ENCODE results near the gene LPP. TPM values are rescaled to one million over a fixed set of nuclear protein-coding genes. Genes with fewer than 3 reads are reported as not detected.
"Not testable (repeated sequence)": the region's sequence is repeated elsewhere in the genome, so short reads cannot be mapped to it uniquely, and the experiment has no call there.

LPP gene, protein sequence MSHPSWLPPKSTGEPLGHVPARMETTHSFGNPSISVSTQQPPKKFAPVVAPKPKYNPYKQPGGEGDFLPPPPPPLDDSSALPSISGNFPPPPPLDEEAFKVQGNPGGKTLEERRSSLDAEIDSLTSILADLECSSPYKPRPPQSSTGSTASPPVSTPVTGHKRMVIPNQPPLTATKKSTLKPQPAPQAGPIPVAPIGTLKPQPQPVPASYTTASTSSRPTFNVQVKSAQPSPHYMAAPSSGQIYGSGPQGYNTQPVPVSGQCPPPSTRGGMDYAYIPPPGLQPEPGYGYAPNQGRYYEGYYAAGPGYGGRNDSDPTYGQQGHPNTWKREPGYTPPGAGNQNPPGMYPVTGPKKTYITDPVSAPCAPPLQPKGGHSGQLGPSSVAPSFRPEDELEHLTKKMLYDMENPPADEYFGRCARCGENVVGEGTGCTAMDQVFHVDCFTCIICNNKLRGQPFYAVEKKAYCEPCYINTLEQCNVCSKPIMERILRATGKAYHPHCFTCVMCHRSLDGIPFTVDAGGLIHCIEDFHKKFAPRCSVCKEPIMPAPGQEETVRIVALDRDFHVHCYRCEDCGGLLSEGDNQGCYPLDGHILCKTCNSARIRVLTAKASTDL
- total RNA-seq (2014; rRNA removed; shearing (Covaris generic)) = 16.4 and 31.2 TPM in 2 replicates

DNA sequence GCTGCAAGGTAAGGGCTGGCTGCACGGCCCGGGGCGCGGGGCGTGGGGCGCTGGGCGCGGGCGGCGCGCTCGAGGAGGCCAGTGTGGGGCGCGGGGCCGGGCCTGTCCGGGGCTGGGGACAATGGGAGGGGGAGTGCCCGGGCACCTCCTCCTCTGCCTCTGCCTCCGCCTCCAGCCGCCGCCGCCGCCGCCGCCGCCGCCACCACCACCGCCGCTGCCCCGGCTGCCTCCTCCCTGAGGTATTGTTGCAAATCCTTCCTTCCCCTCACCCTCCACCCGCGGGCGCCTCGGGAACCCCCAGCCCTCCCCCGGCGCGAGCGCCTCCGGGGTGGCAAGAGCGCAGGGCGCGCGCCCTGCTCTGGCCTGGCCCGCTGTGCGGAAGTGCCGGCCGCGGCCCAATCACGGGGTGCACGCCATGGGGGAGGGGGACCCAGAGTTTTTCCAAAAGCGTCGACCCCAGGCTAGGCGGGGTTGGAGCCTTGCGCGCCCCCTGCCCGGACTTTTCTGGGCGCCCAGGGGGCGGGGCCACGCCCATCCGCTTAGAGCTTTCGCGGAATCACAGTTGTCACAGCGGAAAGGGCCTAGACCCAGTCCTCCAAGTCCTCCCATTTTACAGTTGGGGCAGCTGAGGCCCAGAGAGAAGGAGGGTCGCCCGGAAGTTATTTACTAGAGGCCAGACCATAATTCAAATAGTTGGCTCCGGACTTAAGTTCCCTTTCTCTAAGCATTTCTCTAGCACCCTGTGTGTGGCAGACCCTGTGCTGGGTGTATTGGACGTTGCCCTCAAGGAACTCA, at the start of gene LPP:
Gene LPP, plus strand, starts transcription at position 144 of the 795 bp plus-strand sequence. CDS start 251,964 bp downstream, outside the sequence.
- peak; percentile 74 for DNase-seq (ENCODE audit: low spot score)

DNA sequence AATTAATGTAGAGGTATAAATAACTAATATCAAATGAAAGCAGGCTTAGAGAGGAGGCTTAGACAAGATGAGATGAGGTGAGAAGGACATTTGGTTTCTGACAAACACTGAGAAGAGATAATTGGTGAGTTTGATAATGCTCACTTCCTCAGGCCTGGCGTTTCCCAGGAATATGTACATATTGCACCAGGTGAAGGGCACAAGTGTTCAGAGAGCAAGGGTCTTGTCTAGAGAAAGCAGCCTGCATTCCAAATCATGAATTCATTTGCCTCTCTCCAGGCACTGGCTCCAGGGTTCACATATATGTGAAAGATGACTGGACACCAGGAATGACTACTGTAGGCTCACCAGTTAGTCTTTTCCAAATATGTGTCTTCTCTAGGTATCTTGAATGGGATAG, 48.0 kb upstream of the LPP start:
- no peak for DNase-seq (ENCODE audit: low spot score)

DNA sequence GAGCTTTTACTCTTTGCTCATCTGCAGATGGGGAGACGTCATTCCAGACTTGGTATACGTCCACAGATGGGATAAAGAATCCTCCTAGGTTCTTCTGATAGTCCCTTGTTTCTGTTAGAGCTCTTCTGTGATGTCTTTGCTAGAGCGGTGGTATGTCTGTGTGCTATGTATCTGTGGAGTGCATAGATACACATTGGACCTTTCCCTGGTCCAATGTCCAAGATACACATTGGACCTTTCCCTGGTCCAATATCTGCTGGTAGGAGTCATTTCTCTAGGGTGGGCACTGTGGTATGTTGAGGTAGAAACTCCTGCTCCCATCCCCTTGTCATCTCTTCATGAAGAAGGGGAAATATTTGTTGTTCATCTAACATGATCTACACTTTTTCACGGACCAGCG, 47.5 kb upstream of the LPP start:
- no peak for DNase-seq (ENCODE audit: low spot score)

DNA sequence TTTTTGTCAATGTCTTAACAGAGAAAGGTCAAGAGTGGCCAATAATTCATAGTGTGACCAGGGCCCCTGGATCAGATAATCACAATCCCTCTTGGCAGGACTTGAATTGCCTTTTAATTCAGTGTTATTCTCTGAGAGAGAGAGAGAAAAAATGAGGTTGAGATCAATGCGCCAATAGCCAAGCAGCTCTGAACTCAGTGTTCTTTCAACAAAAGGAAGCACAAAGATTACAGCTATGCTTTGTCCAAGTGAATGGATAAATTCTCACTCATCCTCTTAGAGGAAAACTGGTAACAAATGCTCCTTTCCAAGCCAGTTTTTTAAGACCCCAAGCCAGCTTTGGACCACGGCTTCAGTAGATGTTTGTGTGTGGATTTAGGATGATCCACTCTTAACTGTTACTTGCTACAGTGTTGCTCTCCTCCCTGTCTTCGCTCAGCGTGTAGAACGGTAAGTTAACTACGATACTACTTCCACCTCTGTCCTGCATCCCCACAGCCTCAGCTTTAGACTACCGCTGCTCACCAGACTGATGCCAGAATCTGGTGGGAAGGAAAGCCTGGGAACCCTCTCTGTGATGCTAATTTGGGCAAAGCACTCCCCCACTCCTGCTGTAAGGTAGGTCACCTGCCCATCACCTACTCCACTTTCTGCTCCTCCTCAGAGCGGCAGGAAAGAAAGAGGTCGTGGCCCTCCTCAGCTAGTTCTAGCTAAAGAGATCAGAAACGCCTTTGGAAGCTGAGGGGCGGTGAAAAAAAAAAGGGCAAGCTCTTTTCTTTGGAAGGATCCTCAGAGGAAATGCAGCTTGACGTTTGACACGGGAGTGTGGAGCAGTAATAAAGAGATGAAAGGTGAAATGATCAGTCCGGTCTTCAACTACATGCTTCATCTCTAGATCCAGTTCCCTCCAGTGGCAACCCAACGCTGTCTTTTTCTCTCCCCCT, 46.8 kb upstream of the LPP start:
- no peak for DNase-seq (ENCODE audit: low spot score)

DNA sequence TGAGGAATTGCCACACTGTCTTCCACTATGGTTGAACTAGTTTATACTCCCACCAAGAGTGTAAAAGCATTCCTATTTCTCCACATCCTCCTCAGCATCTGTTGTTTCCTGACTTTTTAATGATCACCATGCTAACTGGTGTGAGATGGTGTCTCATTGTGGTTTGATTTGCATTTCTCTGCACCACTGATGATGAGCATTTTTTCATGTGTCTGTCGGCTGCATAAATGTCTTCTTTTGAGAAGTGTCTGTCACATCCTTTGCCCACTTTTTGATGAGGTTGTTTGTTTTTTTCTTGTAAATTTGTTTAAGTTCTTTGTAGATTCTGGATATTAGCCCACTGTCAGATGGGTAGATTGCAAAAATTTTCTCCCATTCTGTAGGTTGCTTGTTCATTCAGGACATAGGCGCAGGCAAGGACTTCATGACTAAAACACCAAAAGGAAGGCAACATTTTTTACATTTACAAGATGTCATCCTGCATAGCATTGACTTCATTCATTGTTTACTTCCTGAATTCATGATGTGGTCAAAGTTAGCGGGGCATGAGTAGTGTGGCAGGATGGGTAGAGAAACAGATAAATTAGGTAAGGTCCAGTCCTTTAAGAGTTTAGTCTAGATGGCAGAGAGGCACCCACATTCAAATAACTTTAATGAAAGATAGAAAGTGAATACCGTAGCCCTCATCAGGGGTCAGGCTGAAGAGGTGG, 45.1 kb upstream of the LPP start:
- no peak for DNase-seq (ENCODE audit: low spot score)

DNA sequence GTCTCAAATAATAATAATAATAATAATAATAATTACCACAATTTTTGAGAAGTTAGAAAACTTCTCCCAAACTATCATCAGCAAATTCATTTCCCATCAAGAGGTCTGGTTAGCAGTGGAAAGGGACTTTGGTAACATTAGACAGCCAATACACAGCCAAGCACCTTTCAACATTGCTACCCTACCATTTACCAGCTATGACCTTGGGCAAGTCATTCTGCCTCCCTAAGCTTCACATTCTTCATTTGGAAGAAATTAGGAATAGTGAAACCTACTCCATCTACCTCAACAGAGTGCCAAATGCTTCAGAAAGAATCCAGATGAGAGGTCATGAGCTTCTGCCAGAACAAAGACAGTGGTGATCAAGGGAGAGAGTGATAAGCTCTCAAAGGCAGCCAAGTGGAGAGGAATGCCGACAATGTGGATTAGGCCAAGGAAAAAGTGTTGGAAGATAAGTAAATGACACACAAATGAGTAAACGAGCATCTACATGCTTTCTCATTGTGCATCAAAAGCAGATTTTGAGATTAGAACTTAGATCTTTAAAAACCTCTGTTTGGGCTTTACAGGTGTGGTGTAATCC, 42.9 kb upstream of the LPP start:
- DNase-seq (ENCODE audit: low spot score) = no peak

DNA sequence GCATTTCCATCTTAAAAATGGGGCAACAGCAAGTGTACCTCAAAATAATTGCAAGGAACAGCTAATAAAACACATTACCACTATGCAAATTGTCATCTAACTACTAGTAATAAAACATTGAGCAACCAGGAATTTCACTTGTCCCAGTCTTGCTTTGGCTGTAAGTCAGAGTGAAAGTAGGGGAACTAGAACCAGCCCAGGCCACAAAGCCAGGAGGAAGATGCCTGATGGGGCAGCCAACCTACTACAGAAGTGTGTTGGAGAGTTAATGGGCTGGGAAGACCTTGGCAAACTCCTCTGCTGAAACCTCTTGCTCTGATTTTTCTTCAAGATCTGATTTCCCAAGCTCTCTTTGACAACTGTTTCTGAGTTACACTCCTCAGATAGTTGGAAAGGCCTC, 40.2 kb upstream of the LPP start:
- DNase-seq (ENCODE audit: low spot score) = no peak

DNA sequence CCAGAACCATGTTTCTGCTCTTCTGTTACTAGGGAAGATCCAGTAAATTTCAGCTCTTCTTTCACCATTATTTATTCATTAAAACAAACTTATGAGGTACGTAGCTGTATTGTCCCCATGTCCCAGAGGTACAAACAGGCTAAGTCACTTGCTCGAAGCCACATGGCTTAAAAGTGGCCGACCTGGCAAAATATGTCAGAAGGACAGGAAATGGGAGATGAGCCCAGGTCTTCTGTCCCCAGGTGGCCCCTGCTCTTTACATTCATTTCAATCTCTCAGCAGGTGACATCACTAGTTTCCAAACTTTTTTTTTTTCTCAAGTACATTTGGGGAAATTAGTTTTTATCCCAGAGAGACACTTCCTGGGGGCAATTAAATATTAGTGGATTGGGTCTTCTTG, 34.1 kb upstream of the LPP start:
- DNase-seq (ENCODE audit: low spot score) = no peak

DNA sequence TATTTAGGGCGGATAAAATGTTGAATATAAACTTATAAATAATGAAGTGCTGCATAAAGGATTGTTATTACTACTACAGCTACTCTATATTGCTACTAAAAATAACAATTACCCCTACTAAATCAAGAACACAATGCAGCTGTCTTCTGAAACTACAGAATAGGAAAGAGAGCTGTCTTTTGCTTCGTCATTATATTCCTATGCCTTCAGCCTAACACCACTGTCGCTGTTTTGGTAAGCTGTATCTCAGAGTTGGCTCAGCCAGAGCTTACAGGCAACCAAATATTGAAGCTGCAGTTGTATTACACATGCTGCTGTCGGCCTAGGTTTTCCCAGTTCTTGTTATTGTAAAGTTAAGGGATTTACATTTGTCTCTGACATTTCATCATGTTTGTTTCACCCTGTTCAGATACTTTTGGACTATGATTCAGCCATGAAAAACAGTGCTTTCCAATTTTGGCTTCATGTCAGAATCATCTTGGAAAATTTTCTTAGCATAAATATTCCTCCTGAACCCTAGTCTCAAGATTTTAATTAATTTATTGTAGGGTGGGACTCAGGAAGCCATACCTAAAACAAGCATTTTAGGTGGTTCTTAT, 31.3 kb upstream of the LPP start:
- no peak for DNase-seq (ENCODE audit: low spot score)

DNA sequence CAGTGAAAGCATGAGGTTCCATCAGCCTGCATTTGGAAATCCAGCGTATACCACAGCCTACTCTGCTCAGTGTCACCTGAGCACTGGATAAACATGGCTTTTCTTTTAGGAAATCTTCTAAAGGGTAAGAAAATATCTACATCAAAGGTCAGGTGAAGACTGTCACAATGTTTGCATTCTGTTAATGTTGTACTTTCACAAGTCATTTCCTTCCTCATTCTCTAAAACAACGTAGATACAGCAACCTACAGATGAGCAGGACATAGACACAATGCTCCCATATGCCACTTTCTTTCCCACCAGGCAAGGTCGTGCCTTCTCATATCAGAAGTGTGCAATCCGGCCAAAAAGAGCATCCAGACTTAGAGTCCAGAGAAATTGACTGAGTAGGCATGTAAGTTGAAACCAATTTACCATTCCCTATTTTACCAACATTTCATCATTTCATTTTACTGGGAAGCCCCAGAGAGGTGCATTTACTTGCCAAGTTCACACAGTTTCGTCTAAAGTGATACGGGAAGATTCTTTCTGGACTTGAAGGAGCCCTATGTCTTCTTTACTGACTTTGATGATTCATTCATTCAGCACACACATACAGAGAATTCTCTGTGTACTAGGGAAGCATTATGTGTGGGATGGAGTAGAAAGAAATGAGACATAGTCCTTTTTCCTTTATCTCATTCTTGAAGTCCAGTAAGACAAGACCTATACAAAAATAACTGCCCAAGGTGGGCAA, 30.6 kb upstream of the LPP start:
- no peak for DNase-seq (ENCODE audit: low spot score)

DNA sequence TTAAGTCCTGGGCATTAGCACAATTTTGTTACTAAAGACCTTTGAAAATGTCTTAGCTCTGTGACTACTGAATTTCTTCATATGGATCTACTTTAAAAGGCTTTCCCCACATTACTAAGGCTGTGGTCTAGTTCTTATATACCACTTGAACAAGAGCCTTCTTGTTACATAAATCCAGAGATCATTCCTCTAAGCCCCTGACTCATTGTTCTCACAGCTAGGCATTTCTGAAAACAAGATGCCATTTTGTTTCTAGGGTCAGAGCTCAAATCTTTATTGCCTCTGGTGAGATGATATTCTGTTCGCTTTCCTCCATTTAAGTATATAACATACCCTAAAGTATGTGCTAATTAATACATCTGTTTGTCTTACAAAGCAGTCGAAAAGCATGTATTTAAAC, 29.8 kb upstream of the LPP start:
- DNase-seq (ENCODE audit: low spot score) = no peak

DNA sequence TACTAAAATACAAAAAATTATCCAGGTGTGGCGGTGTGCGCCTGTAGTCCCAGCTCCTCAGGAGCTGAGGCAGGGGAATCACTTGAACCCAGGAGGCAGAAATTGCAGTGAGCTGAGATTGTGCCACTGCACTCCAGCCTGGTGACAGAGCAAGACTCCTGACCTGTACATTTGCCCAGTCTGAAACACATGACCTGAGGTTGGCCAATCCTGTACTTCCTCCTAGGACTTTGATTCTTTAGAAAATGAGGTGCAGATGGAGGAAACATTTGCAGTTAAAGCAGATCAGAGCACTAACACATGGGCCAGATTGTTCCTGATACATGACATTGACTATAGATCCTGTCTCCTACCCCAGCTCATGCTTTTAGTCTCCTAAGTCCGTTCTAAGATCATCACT, 28.9 kb upstream of the LPP start:
- DNase-seq (ENCODE audit: low spot score) = no peak

DNA sequence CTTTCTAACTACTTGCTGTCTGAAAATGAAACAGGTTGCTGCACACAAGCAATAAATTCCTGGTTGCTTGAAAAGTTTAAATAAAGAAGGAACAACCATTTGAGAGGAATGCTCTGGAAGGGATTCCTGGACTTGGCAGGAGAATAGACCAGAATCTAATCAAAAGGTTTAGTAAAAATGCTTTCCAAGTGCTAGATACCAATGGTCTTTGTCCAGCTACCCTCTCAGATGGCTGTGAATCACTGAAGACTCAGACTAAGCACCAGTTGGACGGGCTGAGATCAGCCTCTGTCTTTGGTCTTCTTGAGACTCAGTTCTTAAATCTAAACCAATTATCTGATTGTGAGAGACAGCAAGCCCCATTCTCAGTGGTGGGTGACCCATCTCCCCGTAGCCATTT, 27.7 kb upstream of the LPP start:
- DNase-seq (ENCODE audit: low spot score) = no peak

DNA sequence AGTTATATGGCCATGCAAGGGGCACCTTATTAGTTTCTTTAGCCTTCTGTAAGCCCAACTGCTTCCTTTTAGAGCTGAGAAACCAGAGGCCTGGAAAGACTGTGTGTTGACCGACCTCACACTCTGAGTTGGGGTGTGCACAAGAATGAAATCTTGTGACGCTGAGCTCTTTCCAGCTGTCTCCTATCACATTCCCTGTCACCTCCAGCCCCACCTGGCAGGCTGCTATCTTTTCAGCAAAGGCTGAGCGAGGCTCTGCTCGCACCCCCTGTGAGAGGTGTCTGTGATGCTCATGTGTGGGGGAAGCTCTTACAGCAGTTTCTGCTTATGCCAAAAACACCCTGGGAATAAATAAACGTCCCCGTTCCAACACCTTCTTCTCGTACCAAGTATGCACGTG, 27.0 kb upstream of the LPP start:
- no peak for DNase-seq (ENCODE audit: low spot score)

DNA sequence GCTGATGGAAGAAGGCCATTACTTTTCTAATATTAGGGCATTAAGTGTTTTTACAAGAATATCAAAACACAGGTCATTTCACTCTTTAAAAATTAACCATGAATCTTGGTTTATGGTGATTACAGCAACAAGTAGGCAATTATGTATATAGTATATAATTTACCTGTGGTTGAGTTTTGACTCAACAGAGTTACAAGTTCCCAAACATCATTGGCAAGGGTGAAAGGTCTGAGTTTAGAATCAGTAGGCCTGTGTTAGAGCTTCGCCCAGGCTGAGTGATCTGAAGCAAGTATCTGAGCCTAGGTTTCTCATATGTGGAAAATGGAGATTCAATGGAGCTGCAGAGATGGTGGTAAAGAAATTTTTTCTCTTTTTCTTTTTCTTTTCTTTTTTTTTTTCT, 25.1 kb upstream of the LPP start:
- DNase-seq (ENCODE audit: low spot score) = no peak

DNA sequence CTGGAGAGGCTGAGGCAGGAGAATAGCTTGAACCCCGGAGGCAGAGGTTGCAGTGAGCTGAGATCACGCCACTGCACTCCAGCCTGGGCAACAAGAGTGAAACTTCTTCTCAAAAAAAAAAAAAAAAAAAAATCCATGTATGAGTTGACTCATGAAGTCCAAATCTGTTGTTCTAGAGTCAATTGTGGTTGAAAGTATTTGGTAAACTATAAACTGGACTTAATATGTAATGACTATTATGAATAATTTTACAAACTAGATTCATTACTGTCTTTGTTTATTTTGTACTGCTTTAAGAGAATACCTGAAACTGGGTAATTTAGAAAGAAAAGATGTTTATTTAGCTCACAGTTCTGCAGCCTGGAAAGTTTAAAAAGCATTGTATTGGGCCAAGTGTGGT, 22.9 kb upstream of the LPP start:
- DNase-seq (ENCODE audit: low spot score) = not testable (repeated sequence)

DNA sequence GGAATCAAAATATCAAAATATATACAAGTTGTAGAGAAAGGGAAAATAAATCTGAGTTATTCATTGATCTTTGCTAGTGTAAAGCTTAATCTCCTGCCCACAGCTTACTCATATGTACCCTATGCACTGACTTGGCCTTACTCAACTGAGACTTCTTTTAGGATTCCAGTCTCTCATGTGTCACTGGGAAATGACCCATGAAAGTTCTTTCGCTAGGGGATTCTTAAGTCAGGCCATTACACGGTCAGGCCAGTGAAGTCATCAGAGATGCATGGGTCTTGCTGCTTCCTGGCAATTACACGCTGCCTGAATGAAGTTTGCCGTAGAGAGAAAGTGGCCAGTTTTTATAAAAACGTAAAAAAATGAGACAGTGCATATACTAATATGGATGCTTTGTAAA, 20.7 kb upstream of the LPP start:
- DNase-seq (ENCODE audit: low spot score) = no peak

DNA sequence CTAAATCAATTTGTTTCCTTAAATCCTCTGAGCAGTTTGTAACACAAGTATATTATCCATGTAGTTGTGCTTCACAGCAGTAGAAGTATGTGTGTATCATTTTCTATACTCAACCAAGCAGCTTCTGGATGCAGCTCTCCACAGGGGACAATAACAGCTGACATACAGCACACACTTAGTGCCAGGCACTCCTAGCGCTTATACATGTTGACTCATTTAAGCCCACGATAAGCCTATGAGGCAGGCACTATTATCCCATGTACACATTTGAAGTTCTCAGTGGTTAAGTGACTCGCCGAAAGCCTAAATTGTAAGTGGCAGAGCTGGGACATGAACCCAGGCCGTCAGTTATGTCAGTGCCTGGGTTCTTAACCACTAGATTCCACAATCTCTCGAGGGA, 20.3 kb upstream of the LPP start:
- no peak for DNase-seq (ENCODE audit: low spot score)

DNA sequence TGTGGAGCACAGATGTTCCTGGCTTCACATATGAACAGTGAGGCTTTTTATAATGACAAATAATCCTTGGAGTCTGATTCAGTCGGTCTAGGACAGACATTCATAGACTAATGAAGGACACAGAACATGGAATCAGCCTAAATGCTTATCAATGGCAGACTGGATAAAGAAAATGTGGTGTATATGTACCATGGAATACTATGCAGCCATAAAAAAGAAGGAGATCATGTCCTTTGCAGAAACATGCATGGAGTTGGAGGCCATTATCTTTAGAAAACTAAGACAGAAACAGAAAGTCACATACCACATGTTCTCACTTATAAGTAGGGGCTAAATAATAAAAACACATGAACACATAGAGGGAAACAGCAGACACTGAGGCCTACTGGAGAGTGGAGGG, 19.9 kb upstream of the LPP start:
- no peak for DNase-seq (ENCODE audit: low spot score)

Data from A172 (cell line).